Endothelial cell of umbilical vein (primary cell): ENCODE data around the gene ITGAE.

Source experiments
- CTCF ChIP-seq, 2 donors: IDR thresholded peaks; 1 replicate in 1 of 2; 2 replicates in 1 of 2; pipeline ENCODE4 v1.5.1; 2011; ENCODE audit warnings: low read length in 2 of 2, mild to moderate bottlenecking in 2 of 2, moderate library complexity in 2 of 2, control low read depth in 1 of 2, inconsistent platforms in 1 of 2, low read depth in 1 of 2; ENCODE audit not compliant: insufficient read depth in 1 of 2; ENCODE audit errors: extremely low read depth in 1 of 2
- MYC ChIP-seq: IDR thresholded peaks from one replicate; pipeline ENCODE4 v1.6.1; 2011; ENCODE audit warnings: mild to moderate bottlenecking, low read depth, low read length

GRCh38 chr17:3678095-3678820 lies 122.7 kb downstream of the ITGAE start:
- no peak for TF ChIP-seq MYC
- no peak for TF ChIP-seq CTCF (IDR thresholded peaks at IDR 0.05; ENCODE audit: extremely low read depth in 1 of 2, insufficient read depth in 1 of 2, low read depth in 1 of 2, low read length in 2 of 2)
